PC-3 (cell line): ENCODE data around the gene NCEH1. TPM values are rescaled to one million over a fixed set of nuclear protein-coding genes. Genes with fewer than 3 reads are reported as not detected.

Experiments used
- ATAC-seq: fragments of 200-7000 bp; cut with Tn5 transposase; 2 replicates; pipeline ENCODE4 v1.9.1; 2020; ENCODE audit warnings: mild to moderate bottlenecking, moderate library complexity
- BruUV-seq: library from RNA; stranded (reverse); fragments of 400-500 nt; replicated peaks from 2 replicates; lab custom pipeline; 2021; lab: Mats Ljungman, UMichigan
- CTCF ChIA-PET: fragments of 300-600 bp; sonication (Branson Sonifier 250); formaldehyde crosslinking; loops from one replicate; lab custom pipeline; 2022; ENCODE audit warnings: antibody characterized with exemption; lab: Charles Lee
- POLR2A ChIA-PET: fragments of 300-600 bp; sonication (Branson Sonifier 250); formaldehyde crosslinking; loops from one replicate; lab custom pipeline; 2022; ENCODE audit warnings: antibody characterized with exemption; ENCODE audit not compliant: unreplicated experiment; lab: Charles Lee
- DNase-seq: peaks from one replicate; pipeline ENCODE4 v3.0.0-alpha.2; 2015
- H2AFZ ChIP-seq: fragments of 300-600 bp; sonication (generic); 2 replicates; pipeline ENCODE4 v1.6.0; 2016; ENCODE audit warnings: antibody characterized with exemption, low read length
- H3F3A ChIP-seq: fragments of 300-600 bp; sonication (generic); one replicate; pipeline ENCODE4 v1.6.0; 2017; ENCODE audit warnings: antibody characterized with exemption, low read length, control low read depth, mild to moderate bottlenecking; ENCODE audit not compliant: unreplicated experiment
- H3K27ac ChIP-seq: fragments of 300-600 bp; sonication (generic); 2 replicates; pipeline ENCODE4 v1.5.1; 2016; ENCODE audit warnings: mild to moderate bottlenecking, low read length
- H3K27me3 ChIP-seq: fragments of 300-600 bp; sonication (generic); 2 replicates; pipeline ENCODE4 v1.6.1; 2016; ENCODE audit warnings: low read length, mixed read lengths
- H3K36me3 ChIP-seq: fragments of 300-600 bp; sonication (generic); 2 replicates; pipeline ENCODE4 v1.6.1; 2016; ENCODE audit warnings: low read depth, mixed run types, low read length, mixed read lengths
- H3K4me1 ChIP-seq: fragments of 300-600 bp; sonication (generic); 2 replicates; pipeline ENCODE4 v1.5.1; 2016; ENCODE audit warnings: low read length; ENCODE audit not compliant: insufficient read depth
- H3K4me2 ChIP-seq: fragments of 300-600 bp; sonication (generic); 2 replicates; pipeline ENCODE4 v1.6.0; 2016; ENCODE audit warnings: low read length
- H3K4me3 ChIP-seq: fragments of 300-600 bp; sonication (generic); 2 replicates; pipeline ENCODE4 v1.5.1; 2016; ENCODE audit warnings: mild to moderate bottlenecking, low read length, mixed read lengths
- H3K79me2 ChIP-seq: fragments of 300-600 bp; sonication (generic); 2 replicates; pipeline ENCODE4 v1.6.1; 2017; ENCODE audit warnings: low read length, mixed read lengths
- H3K9ac ChIP-seq: fragments of 300-600 bp; sonication (generic); 2 replicates; pipeline ENCODE4 v1.6.0; 2016; ENCODE audit warnings: mild to moderate bottlenecking, low read length
- H3K9me2 ChIP-seq: fragments of 300-600 bp; sonication (generic); replicated peaks from 2 replicates; pipeline ENCODE4 v1.6.1; 2016; ENCODE audit warnings: mixed run types, low read length, mixed read lengths
- H3K9me3 ChIP-seq: fragments of 300-600 bp; sonication (generic); 2 replicates; pipeline ENCODE4 v1.6.1; 2016; ENCODE audit warnings: low read length, mixed read lengths
- H4K20me1 ChIP-seq: fragments of 300-600 bp; sonication (generic); 2 replicates; pipeline ENCODE4 v1.6.1; 2016; ENCODE audit warnings: low read length, mixed read lengths
- EZH2 ChIP-seq: fragments of 300-600 bp; sonication (generic); IDR thresholded peaks from one replicate; pipeline ENCODE4 v1.6.1; 2017; ENCODE audit warnings: antibody characterized with exemption, mild to moderate bottlenecking, low read length; ENCODE audit not compliant: unreplicated experiment
- EZH2phosphoT487 ChIP-seq: fragments of 300-600 bp; sonication (generic); IDR thresholded peaks from 2 replicates; pipeline ENCODE4 v1.6.1; 2018; ENCODE audit warnings: mild to moderate bottlenecking, antibody characterized with exemption, low read length, borderline replicate concordance
- intact Hi-C: fragments of 100-400 bp; cut with micrococcal nuclease; formaldehyde crosslinking; loops from 2 replicates; pipeline ENCODE4 v1.9.0; 2023
- total RNA-seq: library from RNA; depleted of rRNA; stranded (reverse); fragments of >200 nt; gene quantifications from 2 replicates; pipeline ENCODE4 v1.2.3, GENCODE V29; 2014; rRNA removed
- TF ChIP-seq, protein P1 (sequence below): fragments of 300-600 bp; sonication (generic); conservative IDR thresholded peaks from 2 replicates; pipeline ENCODE4 v1.5.1; 2017; ENCODE audit warnings: antibody characterized with exemption, low read depth, mild to moderate bottlenecking, low read length

NCEH1 gene
- total RNA-seq, 1 experiment from 2014 or later: 28.2 TPM

DNA sequence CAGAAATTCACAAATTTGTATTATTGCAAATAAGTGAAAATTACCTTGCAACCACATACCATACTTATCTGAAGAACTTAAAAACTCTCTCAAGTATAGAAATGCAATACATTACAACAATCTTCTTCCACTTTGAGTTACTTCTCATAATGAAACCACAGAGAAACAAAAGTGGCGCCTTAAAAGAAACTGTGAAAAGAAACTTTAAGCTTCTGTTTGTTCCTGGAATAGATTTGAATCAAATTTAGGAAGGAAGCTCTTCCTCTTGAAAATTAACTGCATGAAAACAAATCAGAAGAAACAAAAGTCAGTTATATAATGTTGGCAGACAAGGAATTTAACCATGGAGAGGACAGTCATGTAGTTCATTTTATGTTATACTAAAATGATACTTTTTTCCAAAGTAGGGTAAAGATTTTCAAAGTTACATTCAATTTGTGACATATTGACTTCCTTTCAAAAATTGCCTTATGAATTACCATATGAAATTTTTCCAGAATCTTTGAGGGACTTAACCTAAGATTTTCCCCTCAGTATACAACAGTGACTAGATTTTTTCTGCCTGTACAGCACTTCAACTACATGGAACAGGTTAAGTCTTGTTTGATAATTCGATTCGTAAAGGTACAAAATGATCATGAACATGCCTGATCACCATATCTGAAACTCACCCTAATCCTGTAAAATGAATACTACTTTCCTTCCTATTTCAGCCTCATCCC is 130.0 kb downstream of the NCEH1 start:
- BruUV-seq: no TSS peak
- Histone ChIP-seq H3K27ac (no peak overlapping the region), H3F3A (no peaks in the 10 kb centered on the region), H3K4me1 (no peaks in the 10 kb centered on the region), H3K9ac (no peak overlapping the region), H2AFZ (no peak overlapping the region), H3K9me2 (no peaks in the 10 kb centered on the region), H3K4me3 (no peak overlapping the region), H3K4me2 (no peak overlapping the region), H3K36me3 (no peaks in the 10 kb centered on the region), H3K79me2 (no peaks in the 10 kb centered on the region), H4K20me1 (no peaks in the 10 kb centered on the region), H3K9me3 (no peaks in the 10 kb centered on the region; the same call in 1 of the 2 replicates), H3K27me3 (no peaks in the 10 kb centered on the region)
- ATAC-seq (no peak), DNase-seq (no peak)
- intact Hi-C loops: no loop called here
- TF ChIP-seq, protein P1, sequence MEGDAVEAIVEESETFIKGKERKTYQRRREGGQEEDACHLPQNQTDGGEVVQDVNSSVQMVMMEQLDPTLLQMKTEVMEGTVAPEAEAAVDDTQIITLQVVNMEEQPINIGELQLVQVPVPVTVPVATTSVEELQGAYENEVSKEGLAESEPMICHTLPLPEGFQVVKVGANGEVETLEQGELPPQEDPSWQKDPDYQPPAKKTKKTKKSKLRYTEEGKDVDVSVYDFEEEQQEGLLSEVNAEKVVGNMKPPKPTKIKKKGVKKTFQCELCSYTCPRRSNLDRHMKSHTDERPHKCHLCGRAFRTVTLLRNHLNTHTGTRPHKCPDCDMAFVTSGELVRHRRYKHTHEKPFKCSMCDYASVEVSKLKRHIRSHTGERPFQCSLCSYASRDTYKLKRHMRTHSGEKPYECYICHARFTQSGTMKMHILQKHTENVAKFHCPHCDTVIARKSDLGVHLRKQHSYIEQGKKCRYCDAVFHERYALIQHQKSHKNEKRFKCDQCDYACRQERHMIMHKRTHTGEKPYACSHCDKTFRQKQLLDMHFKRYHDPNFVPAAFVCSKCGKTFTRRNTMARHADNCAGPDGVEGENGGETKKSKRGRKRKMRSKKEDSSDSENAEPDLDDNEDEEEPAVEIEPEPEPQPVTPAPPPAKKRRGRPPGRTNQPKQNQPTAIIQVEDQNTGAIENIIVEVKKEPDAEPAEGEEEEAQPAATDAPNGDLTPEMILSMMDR: no peak
- TF ChIP-seq EZH2: no peak
- TF ChIP-seq EZH2phosphoT487: no peak
- CTCF ChIA-PET: no interaction called here
- POLR2A ChIA-PET: no interaction called here

Other genes starting within 250 kb of the NCEH1 start
- 0.58 and 1.2 TPM in 2 replicates for gene TNFSF10, start 187.6 kb downstream of the NCEH1 start, total RNA-seq
- 66.9 and 77.4 TPM in 2 replicates for gene ECT2, start 39.7 kb upstream of the NCEH1 start, total RNA-seq